Measurements from ENCODE around the gene NRG3.

NRG3 gene

DNA sequence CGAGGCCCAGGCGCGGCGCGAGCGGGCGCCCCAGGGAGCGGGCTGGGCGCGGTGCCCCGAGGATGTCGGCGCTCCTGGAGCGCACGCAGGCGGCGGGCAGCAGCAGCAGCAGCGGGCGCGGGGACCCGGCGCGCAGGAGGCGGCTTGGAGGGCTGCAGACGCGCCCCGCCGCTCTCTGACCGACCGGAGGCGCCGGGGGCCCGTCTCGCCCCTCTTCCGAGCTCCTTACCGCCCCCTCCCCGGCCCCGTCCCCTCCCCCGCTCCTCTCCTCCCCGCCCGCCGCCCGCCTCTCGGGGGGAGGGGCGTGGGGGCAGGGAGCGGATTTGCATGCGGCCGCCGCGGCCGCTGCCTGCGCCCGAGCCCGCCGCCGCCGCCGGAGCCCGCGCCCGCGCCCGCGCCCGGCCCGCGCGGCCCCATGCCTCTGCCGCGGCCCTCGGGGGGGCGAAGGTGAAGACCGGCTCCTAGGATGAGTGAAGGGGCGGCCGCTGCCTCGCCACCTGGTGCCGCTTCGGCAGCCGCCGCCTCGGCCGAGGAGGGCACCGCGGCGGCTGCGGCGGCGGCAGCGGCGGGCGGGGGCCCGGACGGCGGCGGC lies at the start of gene NRG3:
NRG3 (plus strand) TSS at position 320 of the 592 bp plus-strand sequence.
- no peak for DNase-seq

DNA sequence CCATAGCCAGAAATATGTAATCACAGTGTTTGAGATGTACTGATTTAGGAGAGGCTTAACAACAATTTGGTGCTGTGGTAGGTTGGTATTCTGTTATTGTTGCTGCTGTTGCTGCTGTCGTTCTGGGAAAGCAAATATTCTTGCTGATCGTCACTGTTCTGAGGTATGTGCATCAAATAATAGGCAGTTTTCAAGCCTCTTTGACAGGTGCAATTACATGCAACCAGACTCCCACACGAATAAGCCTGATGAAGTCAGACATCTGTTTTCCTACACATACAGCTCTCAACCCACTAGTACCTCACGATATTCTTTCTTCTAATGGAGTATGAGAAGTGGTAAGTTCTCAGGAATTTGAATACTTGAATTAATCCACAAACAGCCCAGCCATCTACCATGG lies 46.7 kb upstream of the NRG3 start:
- DNase-seq = no peak

DNA sequence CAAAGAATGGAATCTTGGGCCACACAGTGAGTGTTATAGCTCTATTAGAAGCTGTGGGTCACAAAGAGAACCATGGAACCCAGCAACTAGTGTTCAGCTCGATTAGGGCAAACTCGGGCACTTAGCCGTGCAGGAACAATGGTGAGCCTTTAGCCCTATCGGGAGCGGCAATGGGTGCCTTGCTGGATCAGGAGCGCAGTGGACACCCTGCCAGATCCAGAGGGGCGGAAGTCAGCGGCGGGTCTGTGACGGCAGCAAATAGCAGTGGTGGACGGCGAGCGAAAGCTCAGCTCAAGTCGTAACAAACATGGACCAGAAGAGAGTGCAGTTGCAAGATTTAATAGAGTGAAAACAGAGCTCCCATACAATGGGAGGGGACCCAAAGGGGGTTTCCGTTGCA lies 43.9 kb upstream of the NRG3 start:
- no peak for DNase-seq

DNA sequence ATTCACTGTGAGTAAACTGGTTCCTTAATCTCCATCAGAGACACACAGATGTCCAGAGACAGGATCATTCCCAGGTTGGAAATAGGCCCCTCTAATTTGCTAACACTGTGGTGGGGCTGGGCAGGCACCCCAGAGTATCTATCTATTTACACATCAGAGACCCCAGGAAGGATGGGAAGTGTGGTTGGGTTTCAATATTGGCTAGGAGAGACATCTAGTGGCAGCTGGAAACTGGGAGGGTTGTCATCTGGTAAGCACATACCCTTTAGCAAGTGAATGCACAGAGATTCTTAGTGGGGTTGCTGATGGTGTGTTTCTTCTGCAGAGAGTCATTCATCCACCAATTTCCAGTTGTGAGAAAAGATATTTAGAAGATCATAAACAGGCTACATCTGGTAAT lies 36.0 kb upstream of the NRG3 start:
- DNase-seq = no peak

DNA sequence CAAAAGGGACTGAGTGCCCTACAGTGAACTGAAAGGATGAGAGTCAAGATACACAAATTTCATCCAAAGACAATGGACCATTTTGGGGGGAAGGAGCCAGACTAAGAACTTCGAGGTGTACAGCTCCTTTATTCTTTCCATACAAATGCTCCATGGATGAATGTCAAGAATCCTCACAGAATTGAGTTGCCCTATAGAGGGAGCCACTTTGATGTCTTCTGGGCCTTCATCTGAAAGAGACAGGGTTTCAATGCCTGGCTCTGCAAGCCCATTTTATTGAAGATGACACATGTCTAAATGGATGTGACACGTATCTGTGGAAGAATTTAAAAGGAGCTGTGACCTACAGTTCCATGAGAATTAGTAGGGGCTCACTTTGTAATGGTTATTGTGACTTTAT lies 32.0 kb upstream of the NRG3 start:
- DNase-seq = no peak

DNA sequence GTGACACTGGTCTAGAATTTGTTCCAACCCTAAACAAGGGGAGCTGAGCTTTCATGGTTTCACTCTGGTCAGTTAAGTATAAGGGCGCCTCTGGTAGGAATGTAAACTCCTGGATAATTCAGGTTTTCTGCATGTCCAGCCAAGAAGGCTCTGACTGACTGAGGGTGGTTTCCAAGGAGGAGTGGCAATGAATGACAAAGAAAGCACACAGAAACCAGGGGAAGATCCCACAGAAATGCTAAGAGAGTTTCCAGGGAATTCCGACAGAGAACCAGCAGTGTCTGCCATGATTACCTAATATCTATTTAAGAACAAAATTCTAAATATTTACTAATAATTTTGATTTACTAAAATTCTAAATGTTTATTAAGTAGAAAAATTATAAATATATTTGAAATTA lies 27.3 kb upstream of the NRG3 start:
- no peak for DNase-seq

DNA sequence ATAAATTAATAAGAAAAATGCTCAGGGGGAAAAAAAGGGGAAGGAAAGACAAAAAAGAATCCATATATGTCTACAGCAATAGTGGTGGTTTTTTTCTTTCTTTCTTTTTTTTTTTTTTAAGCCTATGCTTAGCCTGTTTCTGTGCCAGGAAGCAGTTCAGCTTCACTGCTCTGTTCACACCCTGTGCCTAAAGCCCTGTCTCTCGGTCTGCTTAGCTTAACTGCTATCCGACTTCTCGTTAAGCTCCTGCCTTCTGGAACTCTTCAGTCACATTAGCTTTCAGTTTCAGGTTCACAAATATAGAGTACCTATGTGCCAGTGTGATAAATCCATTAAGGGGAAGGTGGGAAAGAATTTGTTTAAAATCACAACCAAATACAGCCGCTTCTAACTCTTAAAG lies 26.5 kb upstream of the NRG3 start:
- DNase-seq = no peak

DNA sequence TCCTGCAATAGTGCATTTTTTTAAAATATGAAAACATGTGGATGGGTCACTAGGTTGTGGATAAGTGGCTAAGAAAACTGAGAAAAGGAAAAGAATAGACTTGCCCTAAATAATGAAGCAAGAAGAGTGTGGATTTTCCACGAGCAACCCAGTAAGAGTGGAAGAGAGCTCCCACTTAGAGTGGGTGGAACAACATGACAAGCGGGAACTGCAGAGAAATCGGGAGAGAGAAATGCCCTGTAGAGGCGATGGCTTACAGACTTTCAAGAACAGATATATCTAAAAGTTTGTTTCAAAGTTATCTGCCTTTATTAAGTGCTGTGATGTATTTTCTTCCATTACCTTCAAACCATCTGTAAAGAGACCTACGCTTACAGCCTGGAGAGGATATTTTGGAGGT lies 26.1 kb upstream of the NRG3 start:
- DNase-seq = no peak

DNA sequence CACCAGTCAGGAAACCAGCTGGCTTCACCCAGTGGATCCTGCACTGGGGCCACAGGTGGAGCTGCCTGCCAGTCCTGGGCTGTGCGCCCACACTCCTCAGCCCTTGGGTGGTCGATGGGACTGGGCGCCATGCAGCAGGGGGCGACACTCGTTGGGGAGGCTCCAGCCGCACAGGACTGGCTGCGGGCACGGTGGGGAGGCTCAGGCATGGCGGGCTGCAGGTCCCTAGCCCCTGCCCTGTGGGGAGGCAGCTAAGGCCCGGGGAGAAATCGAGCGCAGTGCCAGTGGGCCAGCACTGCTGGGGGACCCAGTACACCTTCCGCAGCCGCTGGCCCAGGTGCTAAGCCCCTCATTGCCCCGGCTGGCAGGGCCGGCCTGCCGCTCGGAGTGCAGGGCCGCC lies 12.4 kb upstream of the NRG3 start:
- DNase-seq = no peak

DNA sequence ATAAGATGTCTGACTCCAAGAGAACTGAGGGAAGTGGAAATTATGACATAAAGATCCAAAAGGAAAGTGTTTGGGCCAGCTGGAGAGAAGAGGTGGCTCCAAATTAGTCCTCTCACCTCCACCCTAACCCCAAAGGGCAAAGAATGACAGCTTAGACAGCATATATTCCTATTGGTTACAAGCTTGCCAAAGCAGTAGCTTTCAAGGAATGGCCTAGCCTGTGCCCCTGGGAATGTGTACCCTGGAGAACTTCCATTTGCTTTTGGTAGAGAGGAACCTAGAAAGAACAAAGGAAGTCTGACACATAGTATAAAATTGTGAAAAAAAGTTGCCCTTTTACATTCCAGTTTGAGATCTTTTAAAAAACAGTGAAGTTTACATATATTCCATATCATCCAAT lies 11.2 kb upstream of the NRG3 start:
- DNase-seq = no peak

DNA sequence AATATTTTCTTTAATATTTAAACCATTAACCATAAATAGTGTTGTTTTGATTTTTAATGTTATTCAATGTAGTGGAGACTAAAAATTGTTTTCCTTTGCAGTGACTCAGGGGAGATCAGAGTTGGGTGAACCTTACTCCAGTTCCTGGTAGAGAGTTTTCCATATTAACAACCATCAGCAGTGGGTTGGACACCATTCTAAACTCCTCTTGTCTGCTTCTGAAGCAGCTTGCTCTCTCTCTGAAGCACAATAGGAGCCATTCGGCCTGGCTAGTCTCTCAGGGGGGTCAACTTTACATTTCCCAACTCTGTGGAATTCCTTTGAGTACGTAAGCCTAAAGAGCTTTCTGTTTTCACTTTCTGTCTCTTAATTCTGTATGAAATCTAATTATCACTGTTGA lies 9.4 kb upstream of the NRG3 start:
- no peak for DNase-seq

DNA sequence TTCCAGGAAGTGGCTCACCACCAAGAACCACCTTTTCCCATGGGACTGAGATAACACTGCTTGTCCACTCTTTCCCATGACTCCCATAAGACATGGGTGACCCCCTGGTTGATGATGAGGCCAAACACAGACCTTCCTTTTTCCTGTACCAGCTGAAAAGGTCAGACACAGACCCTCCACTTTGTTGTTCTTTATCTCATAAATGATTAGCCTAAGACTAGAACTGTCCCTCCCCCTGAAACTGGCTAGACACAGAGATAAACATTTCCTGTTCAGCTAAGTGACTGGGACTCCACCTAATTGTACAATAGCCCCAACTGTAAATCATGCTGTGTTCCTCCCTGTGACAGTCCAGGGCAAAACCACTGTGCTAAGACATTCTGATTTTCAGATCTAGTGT lies 8.2 kb upstream of the NRG3 start:
- no peak for DNase-seq

DNA sequence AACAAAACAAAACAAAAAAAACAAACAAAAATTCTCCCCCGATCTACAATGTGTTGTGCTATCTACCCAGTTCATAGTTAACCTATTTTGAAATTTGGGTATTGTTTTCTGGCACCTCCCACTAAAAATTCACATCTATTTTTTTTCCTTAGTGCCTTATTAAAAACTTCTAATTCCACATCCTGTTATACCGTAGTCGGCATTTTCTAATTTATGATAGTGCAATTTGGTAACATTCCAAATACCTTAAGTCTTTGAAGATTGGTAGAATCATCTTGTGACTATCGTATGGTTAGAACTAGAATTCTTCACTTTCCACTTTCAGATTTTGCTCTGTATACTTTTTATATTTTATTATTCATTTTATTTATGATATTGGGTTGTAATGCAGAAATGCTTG lies 4.5 kb upstream of the NRG3 start:
- no peak for DNase-seq

DNA sequence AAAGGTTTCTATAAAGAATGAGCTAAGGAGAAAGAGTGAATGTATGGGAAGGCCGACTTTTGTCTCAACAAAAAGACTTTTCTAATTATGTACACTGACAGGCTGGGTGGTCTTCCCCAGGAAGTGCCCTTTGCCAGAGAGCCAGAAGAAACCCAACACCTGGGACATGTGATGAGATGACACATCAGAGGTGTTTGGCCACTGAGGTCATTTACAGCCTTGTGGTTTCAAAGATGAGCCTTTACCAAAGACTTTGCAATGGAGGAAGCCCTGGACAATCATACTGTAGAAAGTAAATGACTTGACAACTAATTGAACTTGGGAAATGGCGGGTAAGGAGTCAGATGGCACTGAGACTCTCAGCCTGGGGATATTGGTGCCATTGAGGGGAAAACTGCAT lies 3.4 kb upstream of the NRG3 start:
- DNase-seq = no peak

DNA sequence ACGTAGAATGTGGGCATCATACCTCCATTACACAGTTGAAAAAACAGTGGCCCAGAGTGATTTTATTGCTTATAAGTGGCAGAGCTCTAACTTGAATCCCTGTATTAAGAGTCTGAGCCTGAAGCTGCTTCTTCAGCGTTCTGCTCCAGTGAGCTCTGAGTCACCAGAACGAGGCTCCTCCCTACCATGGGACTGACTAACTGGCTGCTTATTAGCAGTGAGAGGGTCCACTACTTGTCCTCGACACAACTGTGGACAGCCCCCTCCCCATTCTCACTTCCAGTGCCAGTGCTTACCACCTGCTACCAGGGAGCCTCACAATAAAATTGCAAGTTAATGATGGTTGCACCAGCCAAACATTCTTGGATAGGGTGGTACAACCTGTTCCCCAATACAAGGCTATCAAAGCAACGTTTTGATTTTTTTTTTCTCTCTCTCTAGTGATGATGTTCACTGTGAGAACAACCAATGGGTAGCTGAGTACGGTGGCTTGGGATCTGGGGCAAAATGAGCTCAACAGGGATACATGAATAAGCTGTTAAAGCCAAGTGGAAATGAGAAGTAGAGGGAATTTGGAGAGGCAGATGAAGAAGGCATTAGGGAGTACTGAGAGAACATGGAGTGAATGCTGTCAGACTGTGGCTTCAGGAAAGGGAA lies 2.7 kb upstream of the NRG3 start:
- DNase-seq = no peak

DNA sequence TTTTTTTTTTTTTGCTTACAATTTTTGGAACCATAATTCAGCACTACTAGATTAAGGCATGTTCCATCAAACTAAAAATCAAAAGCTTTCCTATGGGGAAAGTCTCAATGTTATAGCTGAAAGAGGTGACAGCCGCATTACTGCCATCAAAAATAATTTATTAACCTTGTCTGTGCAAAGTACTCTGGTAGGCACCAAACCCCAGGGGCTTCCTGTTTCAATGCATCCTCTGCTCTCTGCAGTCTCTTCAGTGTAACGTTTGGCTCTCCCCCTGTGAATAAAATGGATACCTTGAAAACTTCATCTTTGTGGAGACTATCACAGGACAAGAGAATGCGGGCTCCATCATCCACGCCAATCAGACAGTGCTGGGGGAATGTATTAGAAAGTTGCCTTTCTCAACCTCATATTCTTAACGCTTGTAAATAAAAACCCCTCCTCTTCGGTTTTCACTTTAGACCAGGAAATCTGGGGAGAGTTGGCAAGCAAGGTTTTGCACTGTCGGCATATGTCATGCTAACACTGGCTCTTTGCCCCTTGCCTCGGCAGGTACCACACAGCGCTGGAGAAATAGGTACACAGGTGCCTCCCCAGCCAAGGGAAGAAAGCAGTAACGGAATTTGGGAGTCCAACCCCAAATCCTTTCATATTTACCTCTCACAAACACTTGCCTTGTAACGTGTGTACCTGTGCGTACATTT lies 1.6 kb upstream of the NRG3 start:
- no peak for DNase-seq

DNA sequence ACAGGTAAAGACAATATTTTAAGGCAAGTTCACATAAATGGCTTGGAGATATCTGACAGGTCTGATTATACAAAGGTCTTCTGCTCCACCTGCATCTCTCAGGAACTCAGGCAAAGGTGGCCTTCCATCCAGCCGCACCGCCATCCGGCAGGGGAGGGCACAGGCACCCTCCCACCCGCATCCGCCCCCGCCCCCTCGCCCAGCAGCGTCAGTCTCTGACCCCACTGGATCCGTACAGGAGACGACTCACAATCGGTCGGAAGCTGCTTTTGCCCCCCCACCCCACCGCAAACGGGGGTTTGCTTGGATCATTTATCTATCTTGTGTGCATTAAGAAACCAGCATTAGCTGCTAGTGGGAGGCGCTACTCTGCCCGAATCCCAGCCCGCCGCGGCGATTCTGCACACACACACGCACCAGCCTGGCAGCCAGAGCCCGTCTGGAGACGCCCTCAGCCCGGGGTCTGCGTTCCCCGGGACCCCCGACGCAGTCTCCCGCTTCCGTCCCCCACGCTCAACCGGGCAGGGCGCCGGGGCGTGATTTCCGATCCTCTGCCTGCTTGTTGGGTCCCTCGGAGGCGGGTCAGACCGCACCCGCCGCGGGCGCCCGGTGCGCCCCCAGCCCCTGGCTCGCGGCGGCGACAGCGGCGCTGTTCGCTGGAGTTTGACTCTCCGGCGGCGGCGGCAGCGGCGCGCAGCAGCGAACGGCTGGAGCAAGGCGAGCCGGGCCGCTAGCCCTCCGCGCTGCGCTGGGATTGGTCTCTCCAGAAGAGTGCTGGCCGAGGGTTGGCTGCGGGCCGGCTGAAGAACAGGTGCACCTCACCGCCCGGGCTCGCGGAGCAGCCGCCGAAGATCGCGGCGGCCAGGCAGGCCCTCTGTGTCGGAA lies 820 bp upstream of the NRG3 start:
- no peak for DNase-seq

DNA sequence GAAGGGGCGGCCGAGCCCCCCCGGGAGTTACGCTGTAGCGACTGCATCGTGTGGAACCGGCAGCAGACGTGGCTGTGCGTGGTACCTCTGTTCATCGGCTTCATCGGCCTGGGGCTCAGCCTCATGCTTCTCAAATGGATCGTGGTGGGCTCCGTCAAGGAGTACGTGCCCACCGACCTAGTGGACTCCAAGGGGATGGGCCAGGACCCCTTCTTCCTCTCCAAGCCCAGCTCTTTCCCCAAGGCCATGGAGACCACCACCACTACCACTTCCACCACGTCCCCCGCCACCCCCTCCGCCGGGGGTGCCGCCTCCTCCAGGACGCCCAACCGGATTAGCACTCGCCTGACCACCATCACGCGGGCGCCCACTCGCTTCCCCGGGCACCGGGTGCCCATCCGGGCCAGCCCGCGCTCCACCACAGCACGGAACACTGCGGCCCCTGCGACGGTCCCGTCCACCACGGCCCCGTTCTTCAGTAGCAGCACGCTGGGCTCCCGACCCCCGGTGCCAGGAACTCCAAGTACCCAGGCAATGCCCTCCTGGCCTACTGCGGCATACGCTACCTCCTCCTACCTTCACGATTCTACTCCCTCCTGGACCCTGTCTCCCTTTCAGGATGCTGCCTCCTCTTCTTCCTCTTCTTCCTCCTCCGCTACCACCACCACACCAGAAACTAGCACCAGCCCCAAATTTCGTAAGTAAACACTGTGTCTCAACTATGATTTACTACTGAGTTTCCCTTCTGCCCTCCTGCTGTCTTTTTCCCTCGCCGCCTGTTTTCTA lies 666 bp downstream of the NRG3 start:
- DNase-seq = no peak

DNA sequence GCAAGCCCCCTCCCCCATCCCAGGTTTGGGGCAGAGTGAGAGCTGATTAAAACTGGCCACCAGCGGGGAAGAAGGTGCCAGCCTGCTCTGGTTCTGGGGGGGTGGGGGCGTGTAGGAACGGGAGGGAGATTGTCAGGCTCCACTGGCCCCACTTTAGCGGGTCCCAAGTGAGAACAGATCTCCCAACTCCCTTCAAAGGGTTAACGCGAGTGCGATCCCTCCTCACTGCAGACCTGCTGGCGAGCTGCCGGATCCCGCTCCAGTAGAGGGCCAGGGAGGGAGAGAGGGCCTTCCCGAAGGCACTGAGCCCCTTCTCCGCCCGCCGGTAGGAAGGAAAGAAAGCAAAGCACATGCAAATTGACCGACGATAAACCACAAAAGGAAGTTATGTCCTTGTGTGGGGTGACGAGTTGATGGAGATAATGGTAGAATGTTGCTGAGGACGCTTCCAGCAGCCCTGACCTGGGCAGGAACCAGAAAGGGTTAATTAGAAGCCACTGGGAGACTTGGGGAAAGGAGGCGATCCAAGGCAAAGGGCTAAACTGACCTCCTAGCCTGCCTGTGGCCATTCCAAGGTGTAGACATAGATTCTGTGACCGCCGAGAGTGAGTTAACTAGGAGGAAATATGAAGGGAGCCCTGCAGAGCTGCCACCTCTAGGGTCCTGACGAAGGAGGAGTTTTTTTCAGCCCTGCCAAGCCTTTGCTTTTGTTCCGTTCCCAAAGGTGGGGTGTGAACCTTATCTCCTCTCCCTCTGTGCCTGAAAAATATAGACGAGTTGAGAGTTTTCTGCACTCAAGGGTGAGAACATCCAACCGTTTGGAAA lies 1.5 kb downstream of the NRG3 start:
- DNase-seq = no peak

DNA sequence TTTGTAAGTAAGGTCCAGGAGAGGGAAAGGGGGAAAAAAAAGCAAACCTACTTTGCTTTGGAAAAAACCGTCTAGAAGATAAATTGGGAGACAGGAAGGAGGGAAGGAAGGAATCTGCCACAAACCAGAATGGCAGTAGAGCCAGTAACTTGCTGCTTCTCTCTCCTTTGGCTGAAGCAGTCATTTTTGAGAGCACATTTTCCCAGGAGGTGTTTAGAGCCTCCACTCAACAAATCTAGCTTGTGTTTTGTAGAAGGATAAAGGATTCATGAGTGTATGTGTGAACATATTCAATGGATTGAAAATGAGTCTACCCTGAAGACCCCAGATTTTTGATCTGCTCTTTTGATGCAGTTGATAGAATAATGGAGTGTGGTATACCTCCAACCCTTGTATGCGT lies 2.6 kb downstream of the NRG3 start:
- DNase-seq = no peak

DNA sequence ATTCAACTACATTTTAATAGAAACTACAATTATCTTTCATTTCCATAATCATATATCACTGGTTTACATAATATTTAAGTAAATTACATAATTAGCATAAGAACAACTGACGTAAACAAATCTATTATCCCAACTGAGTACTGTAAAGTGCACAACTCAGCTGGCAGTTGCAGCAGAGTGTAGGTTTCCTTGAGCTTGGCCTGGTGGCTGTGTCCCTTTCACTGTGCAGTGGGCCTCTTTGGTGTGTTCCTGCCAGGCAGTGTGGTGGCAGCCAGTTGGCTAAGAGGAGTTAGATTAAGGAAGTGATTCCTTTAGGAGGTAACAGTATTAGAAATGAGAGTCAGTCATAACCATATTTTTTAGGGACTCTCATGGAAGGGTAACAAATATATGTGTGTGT lies 7.0 kb downstream of the NRG3 start:
- no peak for DNase-seq

DNA sequence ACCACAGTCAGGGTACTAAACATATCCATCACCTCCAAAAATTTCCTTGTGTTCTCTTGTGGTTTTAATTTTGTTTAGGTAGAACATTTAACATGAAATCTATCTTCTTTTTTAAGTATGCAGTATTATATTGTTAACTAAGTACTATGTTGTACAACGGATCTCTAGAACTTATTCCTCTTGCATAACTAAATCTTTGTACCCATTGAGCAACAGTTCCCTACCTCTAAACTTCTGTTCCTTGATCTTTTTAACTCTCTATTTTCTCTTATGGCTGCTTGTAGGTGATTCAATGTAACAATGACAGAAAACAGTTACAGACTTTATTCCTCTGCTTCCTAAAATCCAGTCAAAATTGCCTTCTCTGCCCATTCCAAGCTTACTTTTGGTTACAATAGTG lies 9.9 kb downstream of the NRG3 start:
- DNase-seq = no peak

Measured in DMS 273 treated with DMSO at 0.1 percent for 48 hours (cell line).